NCI-H1436 treated with DMSO at 0.1 percent for 48 hours (cell line): ENCODE measurements around the gene XKR8.
"Not testable (repeated sequence)": the region's sequence is repeated elsewhere in the genome, so short reads cannot be mapped to it uniquely, and the experiment has no call there.

Experiments used
- DNase-seq: peaks from one replicate; lab custom pipeline; 2025; lab: John Stamatoyannopoulos, UW

XKR8 gene

GRCh38 chr1:27990920-27991537 lies 31.3 kb downstream of the XKR8 start:
- DNase-seq: no peak

GRCh38 chr1:27992276-27992675 lies 32.5 kb downstream of the XKR8 start:
- no peak for DNase-seq

GRCh38 chr1:27993241-27993640 lies 33.5 kb downstream of the XKR8 start:
- no peak for DNase-seq

GRCh38 chr1:27994060-27994459 lies 34.3 kb downstream of the XKR8 start:
- DNase-seq: no peak

GRCh38 chr1:27994526-27994925 lies 34.8 kb downstream of the XKR8 start:
- not testable (repeated sequence) for DNase-seq

- no peak for DNase-seq
These were observed 39.3 kb downstream of the XKR8 start for GRCh38 chr1:27999055-27999454.

GRCh38 chr1:28002600-28002999 lies 42.8 kb downstream of the XKR8 start:
- no peak for DNase-seq

- not testable (repeated sequence) for DNase-seq
These were observed 43.3 kb downstream of the XKR8 start for GRCh38 chr1:28003117-28003516.

- DNase-seq: no peak
These were observed 51.2 kb downstream of the XKR8 start for GRCh38 chr1:28010969-28011368.
